ENCODE results near the gene HERC2.
"Not testable (repeated sequence)": the region's sequence is repeated elsewhere in the genome, so short reads cannot be mapped to it uniquely, and the experiment has no call there.

Gene HERC2

GRCh38 chr15:28273468-28273867 lies 48.5 kb downstream of the HERC2 start:
- no peak for DNase-seq

DNA sequence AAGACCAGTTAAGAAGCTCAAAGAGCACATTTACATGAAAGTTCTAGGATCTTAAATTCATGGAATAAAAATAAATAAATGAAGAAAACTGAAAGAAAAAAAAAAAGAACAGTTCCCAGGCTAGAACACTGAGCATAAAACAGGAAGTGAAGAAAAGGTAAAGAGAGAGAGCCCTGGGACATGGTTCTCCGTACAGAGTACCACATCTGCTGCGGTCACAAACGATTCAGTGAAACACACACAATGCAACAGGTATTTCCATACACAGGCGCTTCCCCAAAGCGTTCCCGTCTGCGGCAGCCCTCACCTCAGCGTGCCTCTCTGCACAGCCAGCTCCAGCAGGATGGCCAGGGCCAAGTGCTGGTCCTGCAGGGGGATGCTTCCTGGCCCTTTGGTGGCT lies 49.4 kb downstream of the HERC2 start:
- no peak for DNase-seq

DNA sequence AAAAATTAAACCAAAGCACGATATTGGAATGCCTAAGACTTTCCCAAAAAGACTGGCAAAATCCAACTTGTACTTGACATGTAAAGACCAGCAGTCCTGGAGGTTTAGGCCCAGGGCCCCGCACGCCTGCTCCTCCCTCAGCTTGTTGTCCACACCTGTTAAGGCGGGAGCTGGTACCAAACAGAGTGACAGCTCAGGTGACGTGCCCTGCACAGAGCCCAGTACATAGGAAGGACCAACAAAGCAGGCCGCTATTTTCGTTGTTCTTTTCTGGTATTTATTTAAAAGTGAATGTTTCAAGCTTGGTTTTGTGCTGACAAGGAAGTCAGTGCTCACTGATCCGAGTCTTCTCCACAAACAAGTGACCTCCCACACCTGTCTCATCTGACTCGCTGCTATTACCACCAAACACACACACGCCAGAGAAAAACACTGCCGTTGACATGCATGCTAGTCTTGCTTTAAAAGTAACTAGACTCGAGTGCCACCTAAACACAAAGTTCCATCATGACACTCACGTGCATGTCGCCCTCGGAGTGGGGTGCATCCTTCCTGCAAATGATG lies 50.2 kb downstream of the HERC2 start:
- DNase-seq, result no peak

GRCh38 chr15:28269097-28269496 lies 52.9 kb downstream of the HERC2 start:
- no peak for DNase-seq

DNA sequence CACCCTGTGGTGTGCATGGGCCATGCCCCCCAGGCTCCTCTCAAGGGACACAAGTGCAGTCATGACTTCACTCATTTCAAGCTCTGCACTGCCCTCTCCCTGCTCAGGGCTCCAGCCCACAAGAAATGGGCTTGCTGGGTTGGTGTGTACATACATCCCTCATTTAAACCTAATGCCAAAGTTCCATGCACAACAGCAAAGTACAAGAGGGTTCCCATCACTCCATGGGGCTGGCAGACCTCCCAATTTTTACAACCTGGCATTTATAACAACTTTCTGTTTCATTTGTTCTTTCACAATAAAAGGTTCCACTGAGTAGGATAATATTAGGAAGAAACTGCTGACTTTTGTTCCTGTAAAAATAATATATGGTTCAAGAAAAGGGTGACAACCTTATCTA lies 54.3 kb downstream of the HERC2 start:
- no peak for DNase-seq

GRCh38 chr15:28265334-28266019 lies 56.5 kb downstream of the HERC2 start:
- no peak for DNase-seq

- no peak for DNase-seq
Measured at GRCh38 chr15:28264166-28264565, 57.8 kb downstream of the HERC2 start.

- DNase-seq, result no peak
Measured at GRCh38 chr15:28262438-28262837, 59.5 kb downstream of the HERC2 start.

DNA sequence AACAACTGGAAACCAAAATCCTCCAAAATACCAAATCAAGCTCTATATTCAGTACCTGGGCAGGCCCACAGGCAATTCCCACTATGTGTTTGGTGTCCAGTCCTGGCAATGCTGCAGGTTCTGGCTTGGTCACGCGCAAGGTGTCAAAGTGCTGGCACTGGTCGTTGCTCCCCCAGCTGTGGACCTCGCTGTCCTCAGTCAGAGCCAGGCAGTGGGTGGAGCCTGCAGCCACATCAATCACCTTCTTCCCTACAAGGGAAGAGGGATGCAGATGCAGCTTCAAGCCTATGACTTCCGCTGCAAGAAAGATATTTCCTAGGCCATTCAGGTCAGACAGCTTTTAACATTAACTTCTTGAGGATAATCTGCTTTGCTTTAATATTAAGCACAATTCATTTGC lies 61.3 kb downstream of the HERC2 start:
- no peak for DNase-seq

DNA sequence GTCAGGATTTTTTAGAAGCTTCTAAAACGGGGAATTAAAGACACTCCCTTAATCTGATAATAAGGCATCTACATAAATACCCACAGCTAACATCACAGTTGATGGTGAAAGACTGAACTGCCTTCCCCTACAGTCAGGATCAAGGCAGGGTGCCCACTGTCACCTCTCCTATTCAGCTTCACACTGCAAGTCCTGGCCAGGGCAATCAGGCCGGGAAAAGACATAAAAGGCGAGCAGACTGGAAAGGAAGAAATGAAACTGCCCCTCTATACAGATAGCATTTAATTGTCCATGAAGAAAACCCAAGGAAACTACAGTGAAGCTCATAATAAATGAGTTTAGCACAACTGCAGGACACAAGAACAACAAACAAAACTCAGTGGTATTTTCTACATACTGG lies 61.7 kb downstream of the HERC2 start:
- DNase-seq, result no peak

DNA sequence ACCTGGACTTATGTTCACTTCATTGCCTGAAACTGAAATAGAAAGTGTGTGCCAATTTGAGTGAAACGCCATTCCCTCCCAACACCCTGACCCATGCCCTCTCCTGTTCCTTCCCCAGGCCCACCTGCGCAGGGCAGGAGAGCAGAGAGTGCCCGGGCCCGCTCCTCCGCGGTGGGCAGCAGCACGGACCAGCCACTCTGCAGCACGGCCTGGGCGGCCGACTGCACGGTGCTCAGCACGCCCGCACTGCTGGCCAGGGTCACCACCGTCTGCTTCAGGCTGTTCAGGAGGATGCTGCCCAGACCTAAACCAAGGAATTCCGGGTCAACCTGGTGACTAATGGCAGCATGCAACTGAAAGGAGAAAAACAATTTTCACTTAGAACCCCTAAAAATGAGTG lies 66.0 kb downstream of the HERC2 start:
- DNase-seq, result no peak

- no peak for DNase-seq
Measured at GRCh38 chr15:28252831-28253230, 69.1 kb downstream of the HERC2 start.

- no peak for DNase-seq
Measured at GRCh38 chr15:28246605-28247004, 75.4 kb downstream of the HERC2 start.

- no peak for DNase-seq
Measured at GRCh38 chr15:28243901-28244300, 78.1 kb downstream of the HERC2 start.

- DNase-seq, result no peak
Measured at GRCh38 chr15:28243399-28243798, 78.6 kb downstream of the HERC2 start.

- not testable (repeated sequence) for DNase-seq
Measured at GRCh38 chr15:28238296-28238695, 83.7 kb downstream of the HERC2 start.

GRCh38 chr15:28231743-28232142 lies 90.2 kb downstream of the HERC2 start:
- not testable (repeated sequence) for DNase-seq

GRCh38 chr15:28231336-28231735 lies 90.6 kb downstream of the HERC2 start:
- DNase-seq, result not testable (repeated sequence)

DNA sequence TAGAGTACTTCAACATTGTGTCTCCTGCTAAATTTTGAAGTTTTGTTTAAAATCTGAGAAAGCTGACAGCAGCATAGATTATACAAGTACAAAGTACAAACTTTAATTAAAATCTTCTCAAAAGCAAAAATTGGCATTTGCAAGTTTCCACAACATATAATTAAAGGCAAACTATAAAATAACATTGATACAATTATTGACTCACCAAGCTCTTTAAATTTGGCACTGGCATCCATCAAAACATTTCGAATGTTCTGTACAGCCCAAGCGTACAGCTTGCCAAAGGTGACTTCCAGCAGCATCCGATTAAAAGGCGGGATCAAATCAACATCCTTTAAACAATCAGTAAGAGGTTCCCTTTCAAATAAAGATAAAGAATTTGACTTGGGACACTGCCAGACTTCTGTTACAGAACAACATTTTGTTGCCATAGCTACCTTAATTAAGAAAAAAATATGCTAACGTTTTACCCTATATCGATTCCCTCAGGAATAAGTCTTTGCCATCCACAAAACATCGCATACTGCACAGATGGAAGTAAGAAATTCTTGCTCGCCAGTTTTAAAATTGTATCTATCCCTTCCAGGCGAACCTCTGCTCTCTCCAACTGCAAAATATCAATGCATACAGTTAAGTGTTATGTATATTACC lies 92.9 kb downstream of the HERC2 start:
- not testable (repeated sequence) for DNase-seq

DNA sequence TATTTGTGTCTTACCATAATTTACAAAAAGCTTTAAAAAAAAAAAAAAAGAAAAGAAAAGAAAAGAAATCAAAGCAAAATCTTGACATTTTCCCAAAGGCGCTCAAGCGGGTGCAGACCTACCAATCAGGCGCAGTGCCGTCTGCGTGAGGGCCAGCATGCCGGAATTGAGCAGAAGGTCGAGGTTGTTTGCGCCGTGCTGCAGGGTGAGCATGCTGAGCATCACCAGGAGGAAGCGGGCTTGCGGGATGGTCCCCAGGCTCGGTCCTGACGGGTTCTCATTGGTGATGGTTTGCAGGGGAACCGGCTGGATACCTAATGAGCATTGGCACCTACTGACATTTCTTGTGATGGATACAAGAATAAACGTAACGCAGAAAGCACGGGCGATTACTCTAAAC lies 93.9 kb downstream of the HERC2 start:
- DNase-seq, result no peak

DNA sequence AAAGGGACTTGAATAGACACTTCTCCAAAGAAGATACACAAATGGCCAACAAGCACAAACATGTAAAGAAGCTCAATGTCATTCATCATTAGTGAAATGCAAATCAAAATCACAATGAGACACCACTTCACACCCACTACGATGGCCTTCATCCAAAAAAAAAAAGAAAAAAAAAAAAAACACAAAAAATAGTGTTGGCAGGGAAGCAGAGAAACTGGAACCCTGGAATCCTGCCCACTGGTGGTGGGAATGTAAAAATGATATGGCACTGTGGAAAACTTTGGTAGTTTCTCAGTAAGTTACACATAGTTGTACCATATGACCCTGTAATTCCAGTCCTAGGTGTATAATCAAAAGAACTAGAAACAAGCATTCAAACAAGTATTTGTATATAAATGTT lies 94.7 kb downstream of the HERC2 start:
- DNase-seq, result not testable (repeated sequence)

DNA sequence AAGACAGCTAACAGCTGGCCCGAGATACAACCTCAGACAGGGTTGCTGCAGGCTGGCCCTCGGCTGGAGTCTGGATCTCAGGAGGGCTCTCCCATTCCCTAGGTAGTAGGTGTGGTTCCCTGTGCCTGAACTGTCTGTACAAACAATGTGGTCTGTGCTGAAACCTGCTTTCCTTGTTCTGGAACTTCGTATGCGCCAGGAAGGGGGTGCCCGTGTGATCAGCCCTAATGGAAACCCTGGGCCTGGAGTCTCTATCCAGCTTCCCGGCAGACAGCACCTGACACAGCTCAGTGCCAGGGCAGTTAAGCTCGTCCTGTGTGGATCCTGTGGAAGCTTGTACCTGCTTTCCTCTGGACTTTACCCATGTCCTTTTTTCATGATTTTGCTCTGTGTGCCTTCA lies 99.4 kb downstream of the HERC2 start:
- not testable (repeated sequence) for DNase-seq

DNA sequence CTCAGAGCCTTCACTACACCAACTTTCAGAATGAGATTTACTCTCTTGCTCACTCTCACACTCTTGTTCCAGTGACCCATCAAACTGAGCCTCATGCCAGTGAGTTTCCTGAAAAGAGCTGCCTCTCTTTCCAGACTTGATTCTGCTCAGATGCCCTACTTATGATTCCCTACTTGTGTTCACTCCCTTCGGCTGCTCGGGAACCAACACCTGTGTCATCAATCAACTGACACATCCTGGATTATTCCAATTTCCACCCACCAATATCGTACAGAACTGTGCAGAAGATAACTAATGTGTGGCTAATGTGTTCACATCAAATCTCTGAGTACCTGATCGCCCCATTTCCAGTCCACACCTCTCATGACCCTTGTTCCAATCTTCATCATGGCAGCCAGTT lies 100.3 kb downstream of the HERC2 start:
- DNase-seq, result not testable (repeated sequence)

DNA sequence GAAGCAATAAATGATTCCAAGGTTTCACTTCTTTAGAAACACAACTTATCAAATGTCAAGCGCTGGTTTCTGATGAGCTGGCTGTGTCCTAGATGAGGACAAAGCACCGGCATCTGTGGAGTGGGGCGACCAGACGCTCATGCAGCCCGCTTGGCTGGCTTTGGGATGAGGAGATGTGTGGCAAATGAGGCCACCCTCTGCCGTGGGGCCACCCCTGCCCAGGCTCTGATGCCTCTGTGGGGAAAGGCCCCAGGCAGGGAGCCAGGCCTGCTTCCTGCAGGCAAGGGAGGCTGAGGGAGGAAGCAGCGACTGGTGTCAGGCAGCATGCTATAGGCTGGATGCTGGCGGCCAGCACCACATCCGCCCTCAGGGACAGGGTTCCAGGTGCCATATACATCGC lies 102.9 kb downstream of the HERC2 start:
- no peak for DNase-seq

Measured in right forelimb (tissue), 1 donor.